Activated naive CD4-positive, alpha-beta T cell treated with anti-CD3 and anti-CD28 coated beads, Interleukin-2, amount 50 U/mL, for 24 hours (primary cell): ENCODE measurements around the gene IFNA5.

Experiments
- H3K27ac Mint-ChIP-seq: one replicate; pipeline ENCODE4 v1.8.0; 2021; ENCODE audit warnings: mild to moderate bottlenecking, mixed read lengths
- H3K27me3 Mint-ChIP-seq: one replicate; pipeline ENCODE4 v1.8.0; 2021; ENCODE audit warnings: mixed read lengths
- H3K36me3 Mint-ChIP-seq: one replicate; pipeline ENCODE4 v1.8.0; 2021; ENCODE audit warnings: mixed read lengths
- H3K4me1 Mint-ChIP-seq: one replicate; pipeline ENCODE4 v1.8.0; 2021; ENCODE audit warnings: mixed read lengths
- H3K4me3 Mint-ChIP-seq: one replicate; pipeline ENCODE4 v1.8.0; 2021; ENCODE audit warnings: mild to moderate bottlenecking, mixed read lengths
- H3K9me3 Mint-ChIP-seq: one replicate; pipeline ENCODE4 v1.8.0; 2021; ENCODE audit warnings: mixed read lengths

Gene IFNA5

DNA sequence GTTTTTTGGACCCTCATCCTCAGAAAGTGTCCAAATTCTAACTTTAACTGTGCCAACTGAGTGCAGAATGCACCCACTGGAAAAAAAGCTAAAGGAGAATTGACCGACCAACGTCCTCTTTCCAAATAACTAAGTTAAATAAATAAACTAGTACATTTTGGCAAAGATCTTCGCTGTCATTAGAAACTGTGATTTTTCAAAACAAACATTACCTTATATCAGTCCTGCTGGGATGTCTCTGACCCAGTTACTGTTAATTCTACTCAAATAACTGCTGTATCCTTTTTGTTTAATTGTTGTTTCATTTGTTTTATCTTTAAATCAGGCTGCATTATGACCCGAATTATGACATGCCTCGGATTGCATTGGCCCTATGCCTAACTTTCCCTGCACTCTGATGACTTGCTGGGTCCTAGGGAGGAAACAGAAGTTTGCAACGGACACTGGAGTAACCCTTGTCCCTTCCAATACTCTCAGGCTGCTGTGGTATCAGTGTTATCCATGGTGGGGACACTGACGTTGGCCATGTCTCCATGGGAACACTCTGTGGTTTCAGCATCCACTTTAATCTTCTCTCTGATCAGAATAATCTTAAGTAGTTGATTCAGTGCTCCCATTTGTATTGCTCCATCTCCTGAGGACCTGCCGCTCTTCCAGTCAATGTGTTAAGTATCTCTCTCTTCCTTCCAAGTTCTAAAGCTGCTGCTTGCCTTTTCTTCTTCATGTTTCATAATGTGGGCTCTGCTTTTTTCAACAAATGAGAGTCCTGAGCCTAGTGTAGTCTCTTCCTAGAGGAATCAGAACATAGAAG is 11.1 kb upstream of the IFNA5 start:
- Mint-ChIP-seq H3K27me3 (no peaks in the 10 kb centered on the region), H3K36me3 (peaks cover 1% of the 10 kb centered on the region), H3K4me3 (no peak overlapping the region), H3K4me1 (peaks cover 13% of the 10 kb centered on the region), H3K9me3 (no peaks in the 10 kb centered on the region), H3K27ac (no peak overlapping the region)

GRCh38 chr9:21314152-21314551 is 9.0 kb upstream of the IFNA5 start:
- Mint-ChIP-seq H3K9me3 (no peaks in the 10 kb centered on the region), H3K4me3 (no peak overlapping the region), H3K4me1 (peaks cover 6% of the 10 kb centered on the region), H3K27me3 (no peaks in the 10 kb centered on the region), H3K36me3 (no peaks in the 10 kb centered on the region), H3K27ac (no peak overlapping the region)

DNA sequence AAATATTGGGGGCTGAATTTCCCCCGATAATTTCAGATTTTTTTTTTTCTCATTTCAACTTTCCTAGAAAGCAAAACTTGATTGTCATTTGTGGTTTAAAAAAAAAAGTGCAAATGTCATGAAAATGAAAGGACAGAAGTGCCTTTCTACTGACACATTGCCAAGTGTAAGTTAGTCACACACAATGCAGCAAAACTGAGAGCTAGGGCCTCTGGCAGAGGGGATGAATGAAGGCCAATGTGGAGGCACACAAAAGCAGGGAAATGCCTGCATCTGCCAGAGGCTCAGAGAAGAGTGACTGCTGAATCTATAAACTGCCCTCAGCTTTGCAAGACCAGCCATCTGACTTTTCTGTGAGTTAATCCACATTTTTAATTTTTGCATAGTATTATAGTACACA is 6.8 kb upstream of the IFNA5 start:
- H3K27ac Mint-ChIP-seq = no peak overlapping the region
- H3K4me3 Mint-ChIP-seq = no peak overlapping the region
- H3K36me3 Mint-ChIP-seq = peaks cover 3% of the 10 kb centered on the region
- no peaks in the 10 kb centered on the region for H3K4me1 Mint-ChIP-seq
- H3K27me3 Mint-ChIP-seq = peaks cover 9% of the 10 kb centered on the region
- H3K9me3 Mint-ChIP-seq = no peaks in the 10 kb centered on the region

GRCh38 chr9:21295992-21296391 is 9.1 kb downstream of the IFNA5 start:
- H3K36me3 Mint-ChIP-seq = no peaks in the 10 kb centered on the region
- peaks cover 22% of the 10 kb centered on the region for H3K27me3 Mint-ChIP-seq
- H3K4me3 Mint-ChIP-seq = no peak overlapping the region
- peaks cover 12% of the 10 kb centered on the region for H3K4me1 Mint-ChIP-seq
- H3K27ac Mint-ChIP-seq = no peak overlapping the region
- H3K9me3 Mint-ChIP-seq = no peaks in the 10 kb centered on the region

DNA sequence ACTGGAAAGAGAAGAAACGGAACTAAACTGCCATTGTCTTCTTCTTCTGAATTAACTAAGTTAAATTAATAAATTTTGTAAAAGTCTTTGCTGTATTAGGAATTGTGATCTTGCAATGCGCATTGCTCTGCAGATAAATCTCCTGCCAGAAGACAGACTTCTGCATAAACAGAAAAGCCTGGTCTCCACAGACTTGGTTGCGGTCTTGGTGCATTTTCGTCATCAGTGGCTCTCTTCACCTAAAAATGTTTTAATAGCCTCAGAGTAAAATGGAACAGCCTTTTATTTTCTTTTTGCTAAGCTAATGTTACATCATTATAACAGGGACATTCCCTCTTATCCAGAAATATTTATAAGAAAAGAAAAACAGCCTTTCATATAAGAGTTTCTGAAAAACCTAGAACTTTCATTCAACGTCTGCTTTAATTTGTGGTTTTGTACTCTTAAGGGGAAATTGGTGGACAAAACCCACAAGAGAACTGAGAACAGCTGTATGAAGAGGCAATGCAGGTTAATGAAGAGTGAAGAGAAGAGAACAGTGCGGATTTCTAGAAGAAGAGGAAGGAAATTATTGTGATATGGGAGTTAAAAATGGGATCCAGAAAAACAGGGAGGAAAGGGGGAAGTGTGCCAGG is 10.1 kb downstream of the IFNA5 start:
- Mint-ChIP-seq H3K36me3 (no peaks in the 10 kb centered on the region), H3K27ac (no peak overlapping the region), H3K4me3 (no peak overlapping the region), H3K27me3 (peaks cover 14% of the 10 kb centered on the region), H3K9me3 (no peaks in the 10 kb centered on the region), H3K4me1 (peaks cover 12% of the 10 kb centered on the region)

- Mint-ChIP-seq H3K9me3 (no peaks in the 10 kb centered on the region), H3K36me3 (no peaks in the 10 kb centered on the region), H3K4me1 (peaks cover 12% of the 10 kb centered on the region), H3K27me3 (peaks cover 10% of the 10 kb centered on the region), H3K4me3 (no peak overlapping the region), H3K27ac (no peak overlapping the region)
Observed at GRCh38 chr9:21294364-21294774, 10.7 kb downstream of the IFNA5 start.

GRCh38 chr9:21289848-21290247 is 15.3 kb downstream of the IFNA5 start:
- Mint-ChIP-seq H3K36me3 (no peaks in the 10 kb centered on the region), H3K9me3 (no peaks in the 10 kb centered on the region), H3K27me3 (peaks cover 15% of the 10 kb centered on the region), H3K27ac (no peak overlapping the region), H3K4me3 (no peak overlapping the region), H3K4me1 (peaks cover 7% of the 10 kb centered on the region)

DNA sequence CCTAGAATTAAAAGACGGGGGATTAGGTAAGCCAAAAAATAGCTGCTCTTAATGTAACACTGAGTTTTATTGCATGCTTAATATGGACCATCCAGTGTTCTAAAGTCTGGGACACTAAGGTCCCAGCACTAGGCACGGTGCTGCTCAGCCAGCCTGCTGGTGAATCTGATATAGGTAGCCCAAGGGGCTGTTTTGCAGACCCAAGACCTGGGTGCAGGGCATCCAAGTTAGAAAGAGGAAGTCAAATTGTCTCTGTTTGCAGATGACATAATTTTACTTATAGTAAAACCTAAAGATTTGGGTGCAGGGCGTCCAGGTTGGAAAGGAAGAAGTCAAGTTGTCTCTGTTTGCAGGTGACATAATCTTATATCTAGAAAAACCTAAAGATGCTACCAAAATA is 17.8 kb downstream of the IFNA5 start:
- H3K27ac Mint-ChIP-seq = no peak overlapping the region
- no peak overlapping the region for H3K4me3 Mint-ChIP-seq
- no peaks in the 10 kb centered on the region for H3K36me3 Mint-ChIP-seq
- no peaks in the 10 kb centered on the region for H3K9me3 Mint-ChIP-seq
- H3K4me1 Mint-ChIP-seq = no peaks in the 10 kb centered on the region
- peaks cover 15% of the 10 kb centered on the region for H3K27me3 Mint-ChIP-seq

DNA sequence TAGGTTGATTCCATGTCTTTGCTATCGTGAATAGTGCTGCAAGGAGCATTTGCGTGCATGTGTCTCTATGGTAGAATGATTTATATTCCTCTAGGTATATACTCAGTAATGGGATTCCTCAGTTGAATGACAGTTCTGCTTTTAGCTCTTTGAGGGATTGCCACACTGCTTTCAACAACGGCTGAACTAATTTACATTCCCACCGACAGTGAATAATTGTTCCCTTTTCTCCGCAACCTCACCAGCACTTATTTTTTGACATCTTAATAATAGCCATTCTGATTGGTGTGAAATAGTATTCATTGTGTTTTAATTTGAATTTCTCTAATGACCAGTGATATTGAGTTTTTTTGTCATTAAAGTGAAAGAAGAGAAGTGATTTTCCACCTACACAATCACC is 18.5 kb downstream of the IFNA5 start:
- H3K4me3 Mint-ChIP-seq = no peak overlapping the region
- H3K27ac Mint-ChIP-seq = no peak overlapping the region
- H3K4me1 Mint-ChIP-seq = no peaks in the 10 kb centered on the region
- no peaks in the 10 kb centered on the region for H3K36me3 Mint-ChIP-seq
- no peaks in the 10 kb centered on the region for H3K9me3 Mint-ChIP-seq
- H3K27me3 Mint-ChIP-seq = peaks cover 15% of the 10 kb centered on the region

- H3K27ac Mint-ChIP-seq = no peak overlapping the region
- no peak overlapping the region for H3K4me3 Mint-ChIP-seq
- no peaks in the 10 kb centered on the region for H3K4me1 Mint-ChIP-seq
- no peaks in the 10 kb centered on the region for H3K36me3 Mint-ChIP-seq
- no peaks in the 10 kb centered on the region for H3K9me3 Mint-ChIP-seq
- H3K27me3 Mint-ChIP-seq = peaks cover 16% of the 10 kb centered on the region
Observed at GRCh38 chr9:21286099-21286498, 19.0 kb downstream of the IFNA5 start.

GRCh38 chr9:21281275-21281674 is 23.8 kb downstream of the IFNA5 start:
- H3K27ac Mint-ChIP-seq = no peak overlapping the region

DNA sequence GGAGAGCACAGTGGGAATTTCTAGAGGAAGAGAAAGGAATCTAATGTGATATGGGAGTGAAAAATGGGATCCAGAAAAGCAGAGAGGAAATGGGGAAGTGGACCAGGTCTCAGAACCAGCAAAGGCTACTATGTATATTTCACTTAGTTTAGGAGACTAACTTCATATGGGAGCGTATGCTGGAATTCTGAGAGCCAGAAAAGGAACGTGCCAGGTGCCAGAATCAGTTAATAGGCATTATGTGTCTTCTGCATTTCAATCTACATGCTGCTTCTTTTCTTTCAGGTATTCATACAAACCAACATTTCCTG is 36.8 kb downstream of the IFNA5 start:
- H3K27ac Mint-ChIP-seq = no peak overlapping the region
- no peaks in the 10 kb centered on the region for H3K9me3 Mint-ChIP-seq
- H3K4me1 Mint-ChIP-seq = no peaks in the 10 kb centered on the region
- peaks cover 25% of the 10 kb centered on the region for H3K27me3 Mint-ChIP-seq
- no peaks in the 10 kb centered on the region for H3K36me3 Mint-ChIP-seq
- H3K4me3 Mint-ChIP-seq = no peak overlapping the region

More at GRCh38 chr9:21281275-21281674, 23.8 kb downstream of the IFNA5 start:
- H3K4me1 Mint-ChIP-seq = no peaks in the 10 kb centered on the region
- H3K27me3 Mint-ChIP-seq = peaks cover 20% of the 10 kb centered on the region
- no peaks in the 10 kb centered on the region for H3K9me3 Mint-ChIP-seq
- H3K36me3 Mint-ChIP-seq = peaks cover 3% of the 10 kb centered on the region
- H3K4me3 Mint-ChIP-seq = no peak overlapping the region

DNA sequence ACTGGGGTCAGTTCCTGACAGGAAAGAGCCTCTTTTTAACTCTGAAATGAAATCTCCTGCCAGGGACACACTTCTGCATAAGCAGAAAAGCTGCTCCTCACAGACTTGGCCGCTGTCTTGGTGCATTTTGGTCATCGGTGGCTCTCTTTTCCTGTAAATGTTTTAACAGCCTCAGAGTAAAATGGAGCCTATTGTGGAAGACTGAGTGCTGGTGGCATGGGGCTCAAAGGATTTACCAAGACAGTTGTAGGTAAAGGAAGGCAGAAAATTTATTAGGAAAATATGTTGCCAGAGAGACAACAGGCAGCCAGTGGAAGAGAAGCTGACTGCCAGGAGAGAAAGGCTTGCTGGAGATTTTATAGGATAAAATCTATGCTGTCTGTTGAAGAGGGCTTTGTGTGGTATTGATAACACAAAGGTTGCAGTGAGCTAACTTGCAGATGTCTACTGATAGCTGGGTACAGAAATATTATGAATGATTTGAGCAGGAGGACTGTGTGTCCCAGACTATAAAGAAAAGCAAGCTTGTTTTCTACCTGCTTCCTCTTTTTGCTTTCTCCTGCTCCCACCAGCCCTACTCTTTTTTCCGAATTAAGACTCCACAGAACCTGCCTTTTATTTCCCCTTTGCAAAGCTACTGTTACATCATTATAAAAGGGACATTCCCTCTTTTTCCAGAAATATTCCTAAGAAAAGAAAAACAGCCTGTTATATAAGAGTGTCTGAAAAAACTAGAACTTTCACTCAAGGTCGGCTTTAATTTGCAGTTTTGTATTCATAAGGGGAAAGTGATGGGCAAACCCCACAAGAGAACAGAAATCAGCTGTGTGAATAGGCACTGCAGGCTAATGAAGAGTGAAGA is 37.4 kb downstream of the IFNA5 start:
- Mint-ChIP-seq H3K4me3 (no peak overlapping the region), H3K27ac (no peak overlapping the region), H3K9me3 (no peaks in the 10 kb centered on the region), H3K36me3 (no peaks in the 10 kb centered on the region), H3K27me3 (peaks cover 22% of the 10 kb centered on the region), H3K4me1 (no peaks in the 10 kb centered on the region)

- Mint-ChIP-seq H3K36me3 (no peaks in the 10 kb centered on the region), H3K27ac (no peak overlapping the region), H3K4me1 (no peaks in the 10 kb centered on the region), H3K4me3 (no peak overlapping the region), H3K9me3 (no peaks in the 10 kb centered on the region), H3K27me3 (peaks cover 20% of the 10 kb centered on the region)
Observed at GRCh38 chr9:21266733-21267484, 38.2 kb downstream of the IFNA5 start.

DNA sequence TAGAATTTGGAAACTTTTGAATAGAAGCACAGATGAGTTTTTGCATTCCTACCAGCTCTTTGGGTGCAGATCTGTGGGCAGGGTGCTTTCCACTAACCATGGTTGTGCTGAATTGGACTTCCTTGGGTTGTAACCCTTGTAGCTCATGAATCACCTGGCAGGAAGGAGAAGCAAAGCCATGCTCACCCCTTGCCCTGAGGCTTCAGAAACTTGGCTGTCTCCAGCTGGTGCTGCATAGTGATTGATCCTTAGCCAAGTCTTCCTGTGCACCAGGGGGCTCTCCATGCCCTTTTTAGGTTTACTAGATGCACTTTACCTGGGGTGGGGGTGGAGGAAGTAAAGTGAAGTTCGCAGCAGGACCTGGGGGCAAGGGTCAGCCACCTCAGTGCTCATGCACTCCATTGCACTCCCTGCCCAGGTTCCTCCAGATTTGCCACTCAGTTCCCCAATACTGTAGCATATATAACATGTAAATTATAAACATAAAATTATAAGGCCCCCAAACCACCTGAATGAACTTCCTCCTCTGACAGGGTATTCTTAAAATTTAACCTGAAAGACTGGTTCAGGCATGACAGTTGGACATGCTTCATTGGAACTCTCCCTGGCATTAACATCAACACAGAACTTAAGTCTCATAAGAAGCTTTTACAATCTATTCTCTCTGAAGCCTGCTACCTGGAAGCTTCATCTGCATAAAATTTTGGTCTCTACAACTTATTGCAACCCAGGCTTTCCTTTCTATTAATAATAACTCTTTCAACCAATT is 39.5 kb downstream of the IFNA5 start:
- Mint-ChIP-seq H3K27me3 (peaks cover 17% of the 10 kb centered on the region), H3K9me3 (no peaks in the 10 kb centered on the region), H3K4me3 (no peak overlapping the region), H3K27ac (no peak overlapping the region), H3K4me1 (no peaks in the 10 kb centered on the region), H3K36me3 (no peaks in the 10 kb centered on the region)
